HG02970 (cell line): Measurements from ENCODE around the gene IP6K1.
"Not testable (repeated sequence)": the region's sequence is repeated elsewhere in the genome, so short reads cannot be mapped to it uniquely, and the experiment has no call there.

ENCODE experiments used
- ATAC-seq: cut with Tn5 transposase; IDR thresholded peaks from one replicate; pipeline ENCODE4 v1.9.1; 2021; ENCODE audit warnings: mild to moderate bottlenecking, moderate library complexity, moderate number of reproducible peaks; ENCODE audit not compliant: unreplicated experiment, low FRiP score

The IP6K1 gene

DNA sequence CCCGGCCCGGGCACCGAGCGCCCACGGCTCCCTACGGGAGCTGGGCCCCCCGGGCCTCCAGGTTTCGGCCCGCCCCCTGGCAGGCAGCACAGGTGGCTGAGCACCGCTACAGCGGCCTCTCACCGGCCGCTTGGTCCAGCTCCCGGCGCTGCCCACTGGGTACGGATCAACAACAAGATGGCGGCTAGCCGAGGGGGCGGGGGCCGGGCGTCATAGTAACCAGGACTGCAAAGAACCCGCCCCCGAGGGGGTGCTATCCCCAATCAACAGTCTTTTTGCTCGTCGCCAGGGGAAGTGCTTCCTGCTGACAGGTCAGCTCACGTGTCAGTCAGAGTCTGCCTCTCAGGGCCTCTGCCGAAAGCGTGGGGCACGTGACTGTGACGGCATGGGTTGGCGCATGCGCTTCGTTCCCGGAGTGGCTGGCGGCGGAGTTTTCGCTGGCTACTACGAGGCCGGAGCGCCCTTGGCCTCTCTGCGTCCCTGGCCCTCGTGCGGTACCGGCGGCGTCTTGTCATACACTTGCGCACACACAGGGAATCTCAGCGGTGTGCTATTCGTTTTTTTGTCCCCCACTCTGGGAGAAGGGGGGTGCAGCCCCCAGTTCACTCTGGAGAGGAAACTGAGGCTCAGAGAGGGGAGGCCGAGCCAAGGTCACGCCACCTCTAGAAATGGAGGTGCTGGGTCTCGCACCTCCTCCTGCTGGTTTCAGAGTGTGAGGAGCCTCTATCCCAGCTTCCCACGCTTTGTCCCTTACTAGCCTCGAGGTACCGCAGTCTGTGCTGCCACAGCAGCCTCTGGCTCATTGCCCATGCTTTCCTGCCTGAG is at the start of gene IP6K1:
TSS of gene IP6K1 (minus strand) at position 186 of the 825 bp plus-strand sequence. CDS start 38,502 bp downstream, outside the sequence.
- ATAC-seq, result peak; percentile 92

DNA sequence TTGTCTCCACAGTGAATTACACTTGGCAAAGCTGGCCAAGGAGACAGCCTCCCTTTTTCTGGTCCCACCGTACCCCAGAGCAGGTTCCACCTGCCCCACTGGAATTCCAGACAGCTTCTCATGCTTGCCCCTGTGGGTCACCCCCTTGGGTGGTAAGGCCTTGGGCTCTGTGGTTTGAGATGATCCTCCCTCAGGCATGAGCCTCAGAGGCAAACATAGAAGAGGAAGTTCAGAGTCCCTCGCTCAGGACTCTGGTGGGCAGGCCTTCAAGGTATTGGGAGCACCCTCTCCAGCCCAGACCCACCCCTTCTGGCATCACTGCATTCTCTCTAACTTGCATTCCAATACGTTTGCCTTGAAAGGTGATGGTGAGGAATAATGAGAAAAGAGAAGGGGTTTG is 45.0 kb upstream of the IP6K1 start:
- no peak for ATAC-seq

DNA sequence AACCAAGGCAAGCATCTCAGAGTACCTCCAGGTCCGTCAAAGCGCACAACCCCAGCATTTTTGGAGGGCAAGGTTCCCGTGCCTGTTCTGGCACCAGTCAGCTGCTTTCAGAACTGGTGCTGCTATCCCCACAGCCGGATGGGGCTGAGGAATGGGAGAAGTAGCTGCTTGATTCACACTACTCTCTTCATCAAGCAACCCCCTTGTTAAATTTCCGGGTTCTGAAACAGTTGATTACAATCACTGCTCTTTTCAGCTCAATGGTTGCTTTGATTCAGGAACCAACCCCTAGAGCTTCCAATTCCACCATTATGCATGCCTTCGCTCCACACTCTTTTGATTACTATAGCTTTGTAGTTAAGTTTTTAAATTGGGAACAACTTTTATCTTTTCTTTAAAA is 39.7 kb upstream of the IP6K1 start:
- ATAC-seq, result no peak

DNA sequence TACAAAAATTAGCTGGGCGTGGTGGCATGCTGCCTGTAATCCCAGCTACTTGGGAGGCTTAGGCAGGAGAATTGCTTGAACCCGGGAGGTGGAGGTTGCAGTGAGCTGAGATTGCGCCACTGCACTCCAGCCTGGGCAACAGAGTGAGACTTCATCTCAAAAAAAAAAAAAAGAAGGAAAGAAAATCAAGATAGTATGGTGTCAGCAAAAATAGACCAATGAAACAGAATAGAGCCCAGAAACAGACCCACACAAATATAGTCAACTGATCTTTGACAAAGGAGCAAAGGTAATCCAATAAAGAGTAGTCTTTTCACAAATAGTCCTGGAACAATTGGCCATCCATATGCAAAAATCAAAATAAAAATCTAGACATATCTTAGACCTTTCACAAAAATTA is 36.8 kb upstream of the IP6K1 start:
- not testable (repeated sequence) for ATAC-seq

DNA sequence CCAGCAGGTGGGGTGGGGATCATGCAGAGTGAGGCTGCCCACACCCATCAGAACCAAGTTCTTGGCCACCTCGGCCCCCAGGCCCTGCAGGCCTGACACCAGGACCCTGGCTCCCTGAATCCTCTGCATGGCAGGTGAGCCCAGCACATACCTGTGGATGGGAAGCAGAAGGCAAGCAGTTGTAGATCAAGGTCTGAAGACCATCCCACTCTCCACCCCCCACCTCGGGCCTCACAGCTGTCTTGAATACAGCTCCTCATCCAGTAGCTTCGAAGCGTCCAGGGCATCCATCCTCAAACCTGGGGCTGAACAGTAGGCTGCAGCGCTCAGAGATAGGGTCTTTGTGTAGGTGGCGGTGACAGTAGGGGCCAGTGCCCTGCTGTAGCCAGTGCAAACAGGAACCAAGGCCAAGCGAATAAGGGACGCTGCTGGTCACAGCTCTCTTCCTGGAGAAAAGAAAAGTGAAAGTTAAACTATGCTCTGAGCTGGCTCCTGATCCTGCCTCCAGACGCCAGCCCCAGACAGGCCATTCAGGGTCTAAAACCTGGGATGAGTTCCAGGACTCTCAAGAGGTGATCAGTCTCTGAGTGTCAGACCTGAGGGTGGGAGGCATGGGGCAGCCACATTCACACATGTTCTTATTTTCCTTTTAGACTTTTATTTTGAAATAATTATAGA is 27.3 kb upstream of the IP6K1 start, which contains the start of gene UBA7:
TSS of gene UBA7 (minus strand) at position 457 of the 678 bp plus-strand sequence. CDS start at position 291, 166 bp downstream.
- no peak for ATAC-seq

DNA sequence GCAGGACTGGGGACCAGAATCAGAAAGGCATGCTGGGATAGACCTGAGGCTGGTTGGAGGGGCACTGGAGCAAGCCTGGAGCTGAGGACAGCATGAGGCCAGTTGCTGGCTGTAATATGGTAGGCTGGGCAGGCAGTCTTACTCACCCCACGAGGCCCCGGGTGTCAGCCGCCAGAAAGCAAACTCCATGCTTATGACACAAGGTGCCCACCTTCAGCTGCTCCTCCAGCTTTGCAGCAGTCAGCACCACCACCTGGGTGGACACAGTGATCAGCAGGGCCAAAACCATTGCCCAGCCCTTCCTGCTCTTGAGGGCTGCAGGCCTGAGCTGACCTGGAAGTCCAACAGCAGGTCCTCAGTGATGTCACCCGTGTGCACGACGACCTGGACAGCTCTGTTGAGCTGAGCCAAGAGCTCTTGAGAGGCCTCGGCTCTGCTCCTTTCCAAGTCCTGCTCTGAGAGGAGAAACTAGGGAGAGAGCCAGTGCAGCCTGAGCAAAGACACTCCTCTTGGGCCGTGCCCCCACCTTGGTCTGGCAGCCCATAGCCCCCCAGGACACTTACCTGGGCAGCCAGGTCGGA is 26.7 kb upstream of the IP6K1 start:
- no peak for ATAC-seq

DNA sequence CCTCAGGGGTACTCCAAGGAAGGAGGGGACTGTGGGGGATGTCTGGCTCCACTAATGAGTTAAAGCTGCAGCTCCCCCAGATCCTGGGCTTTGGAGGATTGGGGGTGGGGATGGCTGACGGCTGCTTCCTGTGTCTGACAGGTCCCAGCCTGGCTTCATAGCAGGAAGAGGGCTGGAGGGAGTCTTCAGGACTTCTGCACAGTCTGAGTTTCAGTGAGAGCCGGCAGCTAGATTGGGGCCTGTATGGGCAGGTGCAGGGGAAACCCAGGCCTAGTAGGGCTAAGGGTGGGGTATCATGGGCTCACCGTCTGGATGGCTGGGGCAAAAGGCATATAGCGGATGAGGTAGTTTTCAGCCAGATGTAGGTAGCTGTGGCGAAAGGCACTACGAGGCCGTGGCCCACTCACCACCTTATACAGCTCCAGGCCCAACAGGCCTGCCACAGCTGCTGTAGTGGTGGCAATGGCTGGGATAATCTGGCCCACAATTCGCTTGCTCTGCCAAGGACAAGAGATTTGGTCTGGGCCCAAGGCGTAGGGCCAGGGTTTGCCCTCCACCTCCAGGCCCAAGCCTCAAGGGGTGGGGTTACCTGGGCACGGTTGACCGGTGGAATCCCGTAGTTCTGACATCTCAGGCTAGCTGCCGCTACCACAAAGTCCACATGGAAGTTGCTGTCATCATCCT is 21.2 kb upstream of the IP6K1 start:
- no peak for ATAC-seq

DNA sequence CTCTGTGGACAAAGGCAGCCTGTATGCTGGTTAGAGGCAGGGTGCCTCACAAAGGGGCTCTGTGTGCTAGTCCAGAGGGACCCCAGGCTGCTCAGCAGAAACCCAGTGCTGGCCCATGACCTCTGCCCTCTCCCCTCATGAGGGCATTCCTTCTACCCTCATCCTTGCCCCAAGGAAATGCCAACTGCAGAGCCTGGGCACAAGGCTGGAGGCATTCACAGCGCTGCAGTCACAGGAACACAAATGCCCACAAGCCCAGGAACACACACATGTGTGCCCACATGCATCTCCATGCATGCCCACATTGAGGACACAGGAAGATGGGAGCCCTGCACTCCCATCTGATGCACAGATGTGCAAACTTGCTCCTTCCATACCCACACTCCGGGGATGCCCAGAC is 20.5 kb upstream of the IP6K1 start:
- no peak for ATAC-seq

DNA sequence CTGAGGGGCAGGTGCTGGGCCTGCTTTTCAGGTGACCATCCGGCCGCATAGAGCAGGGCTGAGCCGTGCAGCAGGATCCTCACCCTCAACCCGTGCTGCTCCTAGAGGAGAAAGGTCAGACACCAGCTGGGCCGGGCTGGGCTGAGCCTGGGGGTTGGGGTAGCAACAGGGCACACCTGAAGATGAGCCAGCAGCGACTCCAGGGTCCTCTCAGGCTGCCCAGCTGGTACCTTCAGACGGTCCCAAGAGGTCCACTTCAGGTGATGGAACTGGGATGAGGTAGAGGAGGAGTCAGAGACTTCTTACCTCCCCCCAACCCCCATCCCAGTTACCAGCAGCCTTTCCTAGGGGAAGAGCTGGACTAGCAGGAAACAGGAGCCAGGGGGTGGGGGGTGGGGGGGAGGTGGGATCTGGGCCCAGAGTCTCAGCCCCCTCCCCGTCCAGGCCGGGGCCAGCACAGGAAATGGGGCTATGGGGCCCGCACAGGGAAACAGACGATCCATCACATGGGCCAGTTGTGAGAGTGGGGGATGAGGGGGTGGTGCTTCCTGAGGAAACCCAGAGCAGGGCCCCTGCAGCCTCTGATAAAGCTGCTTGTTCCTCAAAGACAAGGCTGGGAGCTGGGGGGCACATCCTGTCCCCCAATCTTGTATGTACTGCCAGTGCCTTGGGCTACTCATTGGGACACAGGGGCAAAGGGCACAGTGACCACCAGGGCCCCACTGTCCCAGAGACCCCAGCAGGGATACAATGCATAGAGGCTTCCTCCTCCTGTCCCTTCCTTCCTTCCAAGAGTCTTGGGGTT is 19.8 kb upstream of the IP6K1 start:
- no peak for ATAC-seq

DNA sequence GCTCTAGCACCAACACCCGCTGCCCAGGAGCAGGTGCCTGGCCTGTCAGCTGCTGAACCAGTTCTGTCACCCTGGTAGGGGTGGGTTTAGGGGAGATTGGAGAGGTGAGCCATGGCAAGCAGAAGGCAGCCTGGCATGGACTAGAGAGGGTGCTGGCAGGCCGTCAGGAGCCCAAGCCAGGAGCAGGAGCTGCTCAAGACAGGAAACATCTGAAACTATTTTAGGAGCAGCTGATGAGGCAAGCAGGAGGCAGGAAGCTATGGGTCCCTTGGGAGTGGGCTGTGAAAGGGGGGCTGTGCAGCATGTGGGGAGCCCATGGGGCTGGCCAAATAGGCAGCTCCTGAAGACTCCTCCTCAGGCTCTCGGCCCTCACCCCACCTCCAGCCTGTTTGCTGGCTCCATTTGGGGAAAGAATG is 19.0 kb upstream of the IP6K1 start:
- ATAC-seq, result no peak

DNA sequence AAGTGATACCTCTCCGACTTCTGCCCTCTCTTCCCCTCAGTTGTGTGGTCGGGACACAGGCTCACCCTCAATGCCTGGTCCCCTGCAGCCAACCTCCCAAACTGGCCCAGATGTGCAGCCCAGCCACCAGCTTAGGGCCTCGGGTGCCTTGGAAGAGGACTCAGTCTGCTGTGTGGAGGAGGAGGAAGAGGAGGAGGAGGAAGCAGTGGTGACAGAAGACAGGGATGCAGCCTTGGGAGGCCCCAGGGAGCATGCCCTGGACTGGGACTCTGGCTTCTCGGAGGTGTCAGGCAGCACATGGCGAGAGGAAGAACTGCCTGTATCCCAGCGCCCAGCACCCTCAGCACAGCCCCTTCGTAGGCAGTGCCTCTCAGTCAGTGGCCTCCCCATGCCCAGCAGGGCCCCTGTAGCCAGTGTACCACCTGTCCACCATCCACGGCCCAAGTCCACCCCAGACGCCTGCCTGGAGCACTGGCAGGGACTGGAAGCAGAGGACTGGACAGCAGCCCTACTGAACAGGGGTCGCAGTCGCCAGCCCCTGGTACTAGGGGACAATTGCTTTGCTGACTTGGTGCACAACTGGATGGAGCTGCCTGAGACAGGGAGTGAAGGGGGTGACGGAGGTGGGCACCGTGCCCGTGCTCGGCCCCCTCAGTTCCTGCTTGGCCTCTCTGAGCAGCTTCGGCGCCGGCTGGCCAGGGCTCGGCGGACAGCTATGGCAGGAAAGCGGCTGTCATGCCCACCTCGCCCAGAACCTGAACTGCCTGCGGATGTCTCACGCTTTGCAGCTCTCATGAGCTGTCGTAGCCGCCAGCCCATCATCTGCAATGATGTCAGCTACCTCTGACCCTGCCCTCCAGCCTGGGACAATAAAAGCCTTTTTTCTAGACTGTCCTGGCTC is 18.0 kb upstream of the IP6K1 start:
- no peak for ATAC-seq

DNA sequence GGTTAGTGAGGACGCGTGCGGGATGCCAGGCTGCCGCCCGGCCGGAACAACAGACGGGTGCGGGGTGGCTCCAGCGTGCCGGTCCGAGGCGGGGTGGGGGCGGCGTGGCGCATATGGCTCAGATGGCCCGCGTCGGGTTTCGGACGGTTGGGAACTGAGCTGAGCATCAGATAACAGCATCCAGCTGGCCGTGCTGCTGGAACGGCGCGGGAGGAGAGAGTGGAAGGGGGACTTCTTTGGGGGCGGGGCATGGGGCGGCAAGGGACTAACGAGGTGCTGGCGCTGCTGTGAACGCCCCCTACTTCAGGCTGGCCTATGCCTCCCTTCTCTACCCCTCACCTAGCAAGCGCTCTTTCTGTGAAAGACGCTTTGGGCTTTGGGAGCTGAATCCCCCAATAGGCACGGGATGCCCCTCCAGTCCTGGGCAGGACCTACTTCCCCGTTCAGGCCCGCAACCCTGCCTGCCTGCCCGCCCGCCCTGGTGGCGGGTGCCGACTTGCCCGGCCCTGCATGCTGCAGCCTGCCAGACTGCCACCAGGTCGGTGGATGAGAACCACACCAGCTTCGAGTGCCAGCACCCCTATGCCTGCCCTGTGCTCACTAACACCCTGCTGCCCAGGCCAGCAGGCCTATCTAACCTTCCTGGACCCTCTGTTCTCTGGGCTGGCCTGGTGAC is 17.3 kb upstream of the IP6K1 start:
- peak; percentile 9 for ATAC-seq

DNA sequence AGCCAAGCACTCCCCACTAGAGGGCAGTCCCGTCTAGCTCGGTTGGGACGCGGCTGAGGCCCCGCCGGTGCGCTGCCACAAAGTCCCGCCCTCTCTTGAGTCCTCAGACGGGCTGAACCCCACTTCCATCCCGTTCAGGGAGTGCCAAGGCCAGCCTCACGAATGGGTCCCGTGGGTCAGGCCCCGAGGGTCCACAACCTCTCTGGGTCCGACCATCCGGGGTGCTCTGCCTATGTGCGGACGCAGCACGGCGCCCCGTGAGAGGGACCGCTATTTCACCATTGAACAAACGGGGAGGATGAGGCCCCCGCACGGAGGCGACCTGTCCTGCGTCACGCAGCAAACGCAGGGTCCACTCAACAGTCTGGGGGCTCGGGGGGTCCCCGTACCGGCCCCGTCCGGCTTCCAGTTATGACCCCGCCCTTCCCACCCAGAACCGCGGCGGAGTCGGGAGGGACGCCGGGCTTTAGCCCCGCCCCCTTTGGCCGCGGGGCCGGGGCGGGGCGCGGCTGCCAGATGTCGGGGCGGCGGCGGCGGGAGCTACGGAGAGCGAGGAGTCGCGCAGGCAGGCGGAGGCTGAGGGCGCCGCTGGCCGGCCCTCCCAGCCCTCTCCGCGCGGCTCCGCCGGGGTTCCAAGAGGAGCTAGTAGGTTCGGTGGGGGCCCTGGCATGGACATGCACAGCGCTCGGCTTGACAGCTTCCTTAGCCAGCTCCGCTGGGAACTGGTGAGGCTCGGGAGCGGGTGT is 16.6 kb upstream of the IP6K1 start, which contains the start of gene INKA1:
TSS of gene INKA1 (plus strand) at position 543 of the 746 bp plus-strand sequence. CDS start at position 675, 132 bp downstream.
- peak; percentile 56 for ATAC-seq

DNA sequence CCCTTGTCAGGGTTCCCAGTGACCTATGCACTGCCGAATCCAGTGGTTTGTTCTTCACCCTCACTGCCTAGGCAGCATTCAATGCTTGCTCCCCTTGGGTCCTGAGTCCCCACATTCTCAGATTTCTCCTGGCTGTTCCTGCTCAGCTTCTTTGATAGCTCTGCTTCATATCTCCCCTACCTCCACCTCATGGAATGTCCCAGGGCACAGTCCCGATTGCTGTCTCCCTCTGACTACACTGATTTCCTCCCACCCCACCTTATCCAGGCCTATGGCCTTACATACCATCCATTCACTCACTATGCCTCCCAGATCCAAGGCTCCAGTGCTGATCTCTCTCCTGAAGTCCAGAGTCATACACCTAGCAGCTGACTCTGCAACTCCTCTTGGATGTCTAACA is 14.8 kb upstream of the IP6K1 start:
- no peak for ATAC-seq

DNA sequence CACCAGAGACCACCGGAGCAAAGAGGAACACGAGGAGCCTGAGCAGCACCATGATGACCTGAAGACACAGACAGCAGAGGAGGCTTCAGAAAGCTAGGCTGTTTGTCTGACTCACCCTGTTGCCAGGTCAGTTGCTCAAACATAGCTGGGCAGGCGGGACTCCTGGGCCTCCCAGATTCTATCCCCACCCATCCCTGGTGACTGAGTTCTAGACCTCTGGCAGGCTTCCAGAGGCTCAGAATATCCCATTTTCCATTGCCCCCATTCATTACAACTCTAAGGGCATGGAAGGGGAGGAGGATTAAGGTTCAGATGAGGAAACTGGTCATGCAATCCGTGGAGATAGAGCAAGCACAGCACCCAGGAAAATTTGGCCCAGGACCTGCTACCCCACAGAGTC is 13.4 kb upstream of the IP6K1 start, which contains the start of gene CDHR4:
TSS of gene CDHR4 (minus strand) at position 113 of the 400 bp plus-strand sequence. CDS start at position 52, 61 bp downstream.
- ATAC-seq, result no peak

DNA sequence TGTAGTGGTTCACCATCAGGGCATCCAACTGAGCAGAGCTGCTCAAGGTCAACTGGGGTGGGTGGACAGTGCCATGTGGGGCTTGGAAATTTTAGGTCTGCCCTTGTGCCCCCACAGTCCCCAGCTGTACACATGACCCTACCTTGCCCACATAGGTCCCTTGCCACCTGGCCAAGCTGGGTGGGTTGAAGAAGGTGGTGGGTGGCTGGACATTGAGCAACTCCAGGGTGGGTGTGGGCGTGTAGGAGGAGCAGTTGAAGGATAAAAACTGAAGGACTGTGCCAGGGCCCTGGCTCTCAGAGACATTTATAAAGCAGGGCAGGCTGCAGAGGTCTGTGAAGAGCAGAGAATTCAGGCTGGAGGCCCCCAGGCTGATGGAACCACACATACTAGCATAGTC is 12.8 kb upstream of the IP6K1 start:
- no peak for ATAC-seq
